ENCODE measurements around the gene SH3RF3. TPM values are rescaled to one million over a fixed set of nuclear protein-coding genes. Genes with fewer than 3 reads are reported as not detected.

SH3RF3 gene
- total and polyA plus RNA-seq, 2 of the 13 experiments (the other 11 are each of a cell fraction or from before 2014, with no cell fraction given), result 0.04 TPM; not detected in 1

DNA sequence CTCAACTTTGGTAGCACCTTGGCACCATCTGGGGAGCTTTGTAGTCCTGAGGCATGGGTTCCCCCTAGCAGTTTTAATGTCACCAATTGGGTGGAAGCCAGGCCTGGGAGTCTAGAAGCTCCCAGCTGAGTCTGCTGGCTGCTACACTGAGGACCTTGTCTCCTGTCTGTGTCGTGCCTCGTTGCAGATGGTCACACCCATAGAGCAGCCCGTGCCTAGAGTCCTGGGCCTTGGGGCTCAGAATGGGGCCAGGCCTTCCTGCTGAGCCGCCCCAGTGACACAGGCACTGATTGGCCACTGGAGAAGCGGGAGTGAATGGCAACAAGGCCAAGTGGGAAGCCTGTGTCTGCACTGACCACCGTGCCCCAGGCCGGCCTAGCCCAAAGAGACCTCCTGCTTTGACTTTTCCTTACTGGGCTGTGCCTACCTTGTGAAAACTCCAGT lies 113.2 kb downstream of the SH3RF3 start:
- ATAC-seq (peak; percentile 34; the same call in 2 of the 3 replicates), FAIRE-seq (no peak), DNase-seq (ENCODE audit: low spot score) (no peak)
- ChIA-PET CTCF (ENCODE audit: low intra/inter-chr PET ratio, low total read pairs) (no interaction called here), POLR2A (no interaction called here)
- Histone ChIP-seq H2AFZ (ENCODE audit: low read length) (no peak overlapping the region), H3K4me1 (ENCODE audit: insufficient read depth, low read length) (no peaks in the 10 kb centered on the region), H3K27me3 (ENCODE audit: control insufficient read depth in 1 of 2, insufficient read depth in 2 of 2, low read length in 2 of 2) (peaks cover 0 to 14% of the 10 kb centered on the region in 2 experiments; a peak in 2 of 5 replicates), H3K9me3 (ENCODE audit: low read length) (no peaks in the 10 kb centered on the region), H3K4me3 (replicated peaks in 1 of 3; ENCODE audit: insufficient read depth in 1 of 3, low read depth in 2 of 3, low read length in 3 of 3) (no peak overlapping the region), H3K4me2 (ENCODE audit: low read depth, low read length) (no peak overlapping the region), H3K36me3 (replicated peaks in 1 of 2; ENCODE audit: control insufficient read depth in 1 of 2, insufficient read depth in 2 of 2, low read length in 2 of 2) (no peaks in the 10 kb centered on the region), H3K79me2 (ENCODE audit: insufficient read depth, low read length) (no peaks in the 10 kb centered on the region), H3K9ac (ENCODE audit: insufficient read depth, low read depth, low read length) (no peak overlapping the region), H4K20me1 (ENCODE audit: insufficient read depth, low read length) (no peaks in the 10 kb centered on the region), H3K27ac (ENCODE audit: extremely low read length, insufficient read depth, low read length) (no peak overlapping the region)
- no TSS peak for BruUV-seq (replicated peaks)
- intact Hi-C loops (cut with micrococcal nuclease; ENCODE audit: unreplicated experiment), result no loop called here
- no CpG with 5 or more reads among the region's 7 CpGs for WGBS (ENCODE audit: low lambda C conversion rate)
- in situ Hi-C loops (cut with HindIII; ENCODE audit: extremely low pct_ligation_motif_present, low pct_unique_long_range_greater_than_20kb), result no loop called here
- TF ChIP-seq ZBTB20 (CRISPR knock-in tag; IDR thresholded peaks at IDR 0.05; ENCODE audit: borderline replicate concordance, low read depth) (no peak), MED13 (CRISPR knock-in tag; IDR thresholded peaks at IDR 0.05) (no peak), RFXAP (CRISPR knock-in tag; IDR thresholded peaks at IDR 0.05; ENCODE audit: borderline replicate concordance) (no peak), HDAC6 (IDR thresholded peaks at IDR 0.05; ENCODE audit: low read depth, low read length) (no peak), SSRP1 (CRISPR knock-in tag; IDR thresholded peaks at IDR 0.05) (no peak), TRIM24 (CRISPR knock-in tag; IDR thresholded peaks at IDR 0.05) (no peak), PLRG1 (conservative IDR thresholded peaks at IDR 0.05) (no peak), AHR (CRISPR knock-in tag; IDR thresholded peaks at IDR 0.05) (no peak), ARNT (IDR thresholded peaks at IDR 0.05) (no peak), NAIF1 (CRISPR knock-in tag; IDR thresholded peaks at IDR 0.05; ENCODE audit: borderline replicate concordance) (no peak), ATF7 (IDR thresholded peaks at IDR 0.05) (no peak), ATF7 (CRISPR knock-in tag; IDR thresholded peaks at IDR 0.05) (no peak), ATF2 (CRISPR knock-in tag; IDR thresholded peaks at IDR 0.05) (no peak), ZNF713 (CRISPR knock-in tag; IDR thresholded peaks at IDR 0.05) (no peak), ZFP36L1 (CRISPR knock-in tag; IDR thresholded peaks at IDR 0.05) (no peak), ZNF782 (CRISPR knock-in tag; IDR thresholded peaks at IDR 0.05; ENCODE audit: borderline replicate concordance) (no peak), ZBTB4 (CRISPR knock-in tag; IDR thresholded peaks at IDR 0.05; ENCODE audit: borderline replicate concordance) (no peak), TFAP4 (IDR thresholded peaks at IDR 0.05; ENCODE audit: borderline replicate concordance, low read depth) (no peak)
- TF ChIP-seq, protein P1, sequence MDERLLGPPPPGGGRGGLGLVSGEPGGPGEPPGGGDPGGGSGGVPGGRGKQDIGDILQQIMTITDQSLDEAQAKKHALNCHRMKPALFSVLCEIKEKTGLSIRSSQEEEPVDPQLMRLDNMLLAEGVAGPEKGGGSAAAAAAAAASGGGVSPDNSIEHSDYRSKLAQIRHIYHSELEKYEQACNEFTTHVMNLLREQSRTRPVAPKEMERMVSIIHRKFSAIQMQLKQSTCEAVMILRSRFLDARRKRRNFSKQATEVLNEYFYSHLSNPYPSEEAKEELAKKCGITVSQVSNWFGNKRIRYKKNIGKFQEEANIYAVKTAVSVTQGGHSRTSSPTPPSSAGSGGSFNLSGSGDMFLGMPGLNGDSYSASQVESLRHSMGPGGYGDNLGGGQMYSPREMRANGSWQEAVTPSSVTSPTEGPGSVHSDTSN (CRISPR knock-in tag; IDR thresholded peaks at IDR 0.05), result no peak
